A204.1 (cell line): ENCODE results near the gene AARSD1.
"Not testable (repeated sequence)": the region's sequence is repeated elsewhere in the genome, so short reads cannot be mapped to it uniquely, and the experiment has no call there.

Experiments
- FAIRE-seq: peaks from 2 replicates; lab custom pipeline; 2012; peaks lifted over from hg19 to GRCh38; lab: Jason Lieb, UNC

The AARSD1 gene

DNA sequence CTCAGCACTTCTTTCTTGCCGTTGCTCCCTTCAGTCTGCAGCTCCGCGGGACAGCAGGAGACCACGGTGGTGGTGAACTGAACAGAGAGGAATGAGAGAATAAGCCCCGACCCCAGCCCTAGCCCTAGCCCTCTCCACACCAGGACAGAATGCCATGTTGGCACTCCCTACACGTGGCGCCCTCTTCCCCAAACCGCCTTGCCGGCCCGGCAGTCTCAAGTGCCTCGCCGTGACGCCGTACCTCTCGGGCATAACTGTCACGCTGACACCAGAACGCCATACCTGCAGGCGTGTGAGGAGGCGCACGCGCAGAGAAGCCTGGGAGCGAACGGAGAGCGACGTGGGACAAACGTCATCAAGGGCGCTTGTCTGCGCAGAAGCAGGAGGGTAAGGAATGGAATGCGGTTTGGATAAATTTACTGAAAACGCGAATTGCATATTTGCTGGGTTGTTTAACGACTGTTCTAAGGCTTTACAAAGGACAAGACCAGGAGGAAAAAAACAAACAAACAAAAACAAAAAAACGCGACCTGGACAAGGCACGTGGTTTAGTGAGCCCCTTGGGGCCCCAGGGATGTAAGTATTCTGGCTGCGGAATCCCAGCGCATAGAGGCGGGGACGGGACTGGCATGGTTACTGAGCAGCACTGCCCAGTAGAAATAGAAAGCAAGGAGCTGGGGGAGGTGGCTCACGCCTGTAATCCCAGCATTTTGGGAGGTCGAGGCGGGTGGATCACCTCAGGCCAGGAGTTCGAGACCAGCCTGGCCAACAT is at the start of gene AARSD1:
Gene AARSD1, minus strand, starts transcription at position 294 of the 772 bp plus-strand sequence. Its CDS starts 14 bp downstream, at position 280.
- peak; percentile 57 for FAIRE-seq

DNA sequence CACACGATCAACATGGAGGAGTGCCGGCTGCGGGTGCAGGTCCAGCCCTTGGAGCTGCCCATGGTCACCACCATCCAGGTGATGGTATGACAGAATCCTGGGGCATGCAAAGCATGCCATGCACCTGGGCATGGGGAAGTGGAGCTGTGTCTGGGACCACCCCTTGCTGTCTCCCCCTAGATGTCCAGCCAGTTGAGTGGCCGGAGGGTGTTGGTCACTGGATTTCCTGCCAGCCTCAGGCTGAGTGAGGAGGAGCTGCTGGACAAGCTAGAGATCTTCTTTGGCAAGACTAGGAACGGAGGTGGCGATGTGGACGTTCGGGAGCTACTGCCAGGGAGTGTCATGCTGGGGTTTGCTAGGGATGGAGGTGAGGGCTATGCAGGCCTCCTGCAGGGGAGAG is 49.0 kb upstream of the AARSD1 start:
- no peak for FAIRE-seq

- no peak for FAIRE-seq
These were observed 47.6 kb upstream of the AARSD1 start for GRCh38 chr17:43011728-43012472.

DNA sequence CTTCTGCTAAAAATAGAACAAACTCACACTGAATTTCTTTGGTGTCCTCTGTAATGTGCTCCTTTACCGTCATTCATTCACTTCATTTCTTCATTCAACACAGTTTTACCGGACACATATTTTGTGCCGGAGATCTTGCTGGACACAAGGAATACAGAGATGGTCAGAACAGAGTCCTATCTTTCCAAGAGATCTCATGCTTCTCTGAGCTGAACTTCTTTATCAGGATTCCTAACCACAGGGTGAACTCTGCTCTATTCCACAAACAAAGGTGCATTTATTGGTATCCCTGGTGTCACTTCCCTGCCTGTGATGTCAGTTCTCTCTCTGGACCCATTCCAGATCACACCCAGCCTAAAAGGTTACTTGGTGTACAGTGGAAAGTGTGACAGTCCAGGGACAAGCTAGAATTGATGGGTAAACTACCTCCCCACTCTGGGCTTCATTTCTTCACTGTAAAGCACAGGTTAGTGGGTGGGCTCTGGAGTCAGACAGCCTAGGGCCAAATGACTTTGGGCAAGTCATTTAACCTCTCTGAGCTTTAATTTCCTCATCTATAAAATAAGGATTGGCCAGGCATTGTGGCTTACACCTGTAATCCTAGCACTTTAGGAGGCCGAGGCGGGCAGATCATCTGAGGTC is 46.5 kb upstream of the AARSD1 start:
- no peak for FAIRE-seq

- FAIRE-seq = no peak
These were observed 42.6 kb upstream of the AARSD1 start, which contains the start of gene IFI35 for GRCh38 chr17:43006639-43007551. Gene IFI35 (plus strand): TSS chr17:43006784. CDS start chr17:43006948, 164 bp downstream.

GRCh38 chr17:43003542-43004172 is 39.4 kb upstream of the AARSD1 start:
- no peak for FAIRE-seq

DNA sequence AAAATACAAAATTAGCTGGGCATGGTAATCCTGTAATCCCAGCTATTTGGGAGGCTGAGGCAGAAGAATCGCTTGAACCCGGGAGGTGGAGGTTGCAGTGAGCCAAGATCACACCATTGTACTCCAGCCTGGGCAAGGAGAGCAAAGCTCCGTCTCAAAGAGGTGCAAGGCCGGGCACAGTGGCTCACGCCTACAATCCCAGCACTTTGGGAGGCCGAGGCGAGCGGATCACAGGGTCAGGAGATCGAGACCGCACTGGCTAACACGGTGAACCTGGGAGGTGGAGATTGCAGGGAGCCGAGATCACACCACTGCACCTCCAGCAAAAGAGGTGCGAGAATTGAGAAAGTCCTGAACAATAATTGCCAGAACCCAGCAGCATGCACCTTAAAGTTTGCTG is 36.6 kb upstream of the AARSD1 start:
- not testable (repeated sequence) for FAIRE-seq

DNA sequence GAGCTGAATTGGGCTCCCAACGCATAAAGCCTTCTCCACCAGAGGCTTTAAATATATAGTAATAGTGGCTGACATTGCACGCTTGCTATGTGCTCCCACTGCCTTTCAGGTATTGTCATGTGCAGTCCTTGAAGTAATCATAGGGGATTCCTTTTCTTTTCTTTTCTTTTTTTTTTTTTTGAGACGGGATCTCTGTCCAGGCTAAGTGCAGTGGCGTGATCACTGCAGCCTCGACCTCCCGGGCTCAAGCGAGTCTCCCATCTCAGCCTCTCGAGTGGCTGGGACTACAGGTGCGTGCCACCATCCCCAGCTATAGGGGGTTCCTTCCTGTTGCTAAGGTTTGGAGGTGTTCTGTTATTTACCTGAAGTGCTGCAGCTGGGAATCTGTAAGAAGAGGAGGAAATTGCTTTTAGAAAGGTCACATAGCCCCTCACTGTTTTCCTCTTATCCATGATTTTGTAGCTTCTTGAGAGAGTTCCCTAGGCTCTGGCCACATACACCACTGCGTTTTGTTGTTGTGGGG is 34.8 kb upstream of the AARSD1 start:
- no peak for FAIRE-seq

GRCh38 chr17:42997984-42998938 is 34.0 kb upstream of the AARSD1 start, which contains the start of gene RPL27:
Gene RPL27 (plus strand): TSS chr17:42998419. CDS start chr17:42998751, 332 bp downstream.
- peak; percentile 99 for FAIRE-seq

GRCh38 chr17:42997390-42997983 is 33.2 kb upstream of the AARSD1 start:
- no peak for FAIRE-seq

DNA sequence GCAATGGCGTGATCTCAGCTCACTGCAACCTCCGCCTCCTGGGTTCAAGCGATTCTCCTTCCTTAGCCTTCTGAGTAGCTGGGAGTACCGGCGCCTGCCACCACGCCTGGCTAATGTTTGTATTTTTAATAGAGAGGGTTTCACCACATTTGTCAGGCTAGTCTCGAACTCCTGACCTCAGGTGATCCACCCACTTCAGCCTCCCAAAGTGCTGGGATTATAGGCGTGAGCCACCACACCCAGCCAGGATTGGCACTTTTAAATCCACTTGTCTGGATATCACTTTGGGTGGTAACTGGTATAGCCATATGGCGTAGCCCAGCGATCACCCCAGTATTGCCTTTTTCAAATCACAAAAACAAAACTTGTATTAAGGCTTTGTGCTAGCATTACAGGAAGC is 29.7 kb upstream of the AARSD1 start:
- not testable (repeated sequence) for FAIRE-seq

DNA sequence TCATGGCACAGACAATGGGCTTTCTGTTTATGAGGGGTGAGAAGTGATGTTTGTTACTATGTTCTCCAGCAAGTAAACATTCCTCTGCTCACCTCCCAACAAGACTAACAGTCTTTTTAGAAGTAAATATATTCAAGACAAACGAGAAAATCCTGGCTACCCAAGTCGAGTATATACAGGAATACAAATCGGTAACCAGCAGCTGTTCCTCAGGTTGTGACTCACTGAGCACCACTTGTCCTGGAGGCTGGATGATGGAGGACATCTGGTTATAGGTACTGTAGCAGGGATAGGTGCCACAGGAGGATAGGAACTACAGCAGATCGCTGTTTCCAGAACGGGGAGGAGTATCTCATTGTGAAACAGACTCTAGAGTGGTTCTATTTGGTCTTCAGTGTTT is 28.6 kb upstream of the AARSD1 start:
- FAIRE-seq = no peak

- FAIRE-seq = no peak
These were observed 27.2 kb upstream of the AARSD1 start for GRCh38 chr17:42991471-42991870.

- no peak for FAIRE-seq
These were observed 25.7 kb upstream of the AARSD1 start for GRCh38 chr17:42989726-42990652.

GRCh38 chr17:42989141-42989540 is 24.9 kb upstream of the AARSD1 start:
- FAIRE-seq = no peak

DNA sequence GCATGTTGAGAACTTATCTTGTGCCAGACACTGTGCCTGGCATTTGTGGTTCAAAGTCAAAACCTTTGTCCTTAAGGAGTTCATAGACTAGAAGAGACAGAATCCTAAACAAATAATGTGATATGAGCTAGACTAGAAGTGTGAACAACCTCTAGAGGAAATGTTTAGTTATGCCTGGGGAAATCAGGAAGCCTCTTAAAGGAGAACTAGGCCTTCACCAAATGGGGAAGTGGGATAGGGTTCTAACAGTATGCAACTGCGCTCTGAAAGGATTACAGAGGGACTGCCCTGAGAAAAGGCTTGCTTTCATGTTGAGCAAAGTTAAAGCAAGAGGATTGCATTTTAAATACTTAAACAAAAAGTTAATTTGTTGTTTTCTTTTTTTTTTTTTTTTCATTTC is 21.0 kb upstream of the AARSD1 start:
- FAIRE-seq = no peak

DNA sequence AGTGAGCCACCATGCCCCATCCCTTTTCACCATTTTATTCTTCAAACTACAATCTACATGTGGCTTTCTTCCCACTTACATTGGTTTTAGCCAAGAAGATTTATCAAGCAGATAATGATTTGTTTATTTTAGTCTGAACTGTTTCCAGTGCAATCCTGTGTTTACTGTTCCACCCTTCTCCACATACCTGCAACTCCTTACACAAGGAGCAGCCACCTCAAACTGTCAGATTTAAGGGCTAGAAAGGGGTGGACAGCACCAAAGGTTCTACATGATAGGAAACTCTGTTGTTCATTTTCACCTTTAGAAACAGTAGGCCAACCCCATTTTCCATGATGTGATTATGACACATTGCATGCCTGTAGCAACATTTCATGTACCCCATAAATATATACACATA is 18.0 kb upstream of the AARSD1 start:
- no peak for FAIRE-seq

DNA sequence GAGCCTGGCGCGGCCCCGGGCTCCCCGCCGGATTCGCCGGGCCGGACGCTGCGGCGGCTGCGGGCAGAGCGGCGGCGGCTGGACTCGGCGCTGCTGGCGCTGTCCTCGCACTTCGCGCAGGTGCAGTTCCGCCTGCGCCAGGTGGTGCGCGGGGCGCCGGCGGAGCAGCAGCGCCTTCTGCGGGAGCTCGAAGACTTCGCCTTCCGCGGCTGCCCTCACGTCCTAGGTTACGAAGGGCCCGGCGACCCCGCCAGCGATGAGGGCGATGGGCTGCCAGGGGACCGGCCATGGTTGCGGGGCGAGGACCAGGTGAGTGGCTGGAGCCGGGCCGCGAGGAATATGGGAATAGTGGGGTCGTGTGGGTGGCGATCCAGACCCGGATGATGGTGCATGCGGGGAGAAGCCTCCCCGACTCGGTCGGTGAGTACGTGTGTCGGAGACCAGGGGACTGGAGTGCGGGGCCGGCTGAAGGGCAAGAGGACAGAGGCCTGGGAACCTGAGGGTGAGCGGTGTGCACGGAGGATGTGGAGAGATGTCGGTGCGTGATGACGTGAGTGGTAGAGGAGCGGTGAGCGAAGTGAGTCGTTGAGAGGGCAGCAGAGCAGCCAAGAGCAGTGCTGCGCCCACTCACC is 16.6 kb upstream of the AARSD1 start:
- FAIRE-seq = no peak
